Fibroblast of lung (primary cell): ENCODE results near the gene KCNK5. TPM values are rescaled to one million over a fixed set of nuclear protein-coding genes. Genes with fewer than 3 reads are reported as not detected.

ENCODE experiments used
- DNase-seq, 2 donors: peaks; one replicate each; pipeline versions ENCODE4 v3.0.0 to v3.0.0-alpha.2; 2010; ENCODE audit warnings: low read depth in 2 of 2
- H2AFZ ChIP-seq: 2 replicates; pipeline ENCODE4 v1.5.1; 2012; ENCODE audit warnings: low read length, control low read depth, inconsistent platforms
- H3K27ac ChIP-seq: 2 replicates; pipeline ENCODE4 v1.5.1; 2011; ENCODE audit warnings: low read length, control low read depth; ENCODE audit not compliant: insufficient read depth
- H3K27me3 ChIP-seq: 2 replicates; pipeline ENCODE4 v1.5.1; 2011; ENCODE audit warnings: mild to moderate bottlenecking, low read length; ENCODE audit not compliant: control insufficient read depth, insufficient read depth
- H3K36me3 ChIP-seq: 2 replicates; pipeline ENCODE4 v1.5.1; 2011; ENCODE audit warnings: low read length; ENCODE audit not compliant: control insufficient read depth, insufficient read depth
- H3K4me1 ChIP-seq: 2 replicates; pipeline ENCODE4 v1.5.1; 2011; ENCODE audit warnings: low read length; ENCODE audit not compliant: control insufficient read depth, insufficient read depth; ENCODE audit errors: extremely low read depth
- H3K4me2 ChIP-seq: 2 replicates; pipeline ENCODE4 v1.5.1; 2011; ENCODE audit warnings: low read length, control low read depth; ENCODE audit not compliant: insufficient read depth; ENCODE audit errors: extremely low read depth
- H3K4me3 ChIP-seq, 4 experiments: fragments of 200-600 bp in 1 of 4; sonication (generic) in 1 of 4; replicated peaks in 1 of 4; 2 replicates each; pipeline ENCODE4 v1.5.1; 2011 to 2016; ENCODE audit warnings: low read length in 4 of 4, low read depth in 3 of 4, mild to moderate bottlenecking in 3 of 4, control low read depth in 2 of 4, inconsistent platforms in 1 of 4, mixed read lengths in 1 of 4; ENCODE audit not compliant: insufficient read depth in 1 of 4; ENCODE audit errors: control extremely low read depth in 1 of 4
- H3K79me2 ChIP-seq: 2 replicates; pipeline ENCODE4 v1.5.1; 2012; ENCODE audit warnings: mild to moderate bottlenecking, low read length, inconsistent platforms; ENCODE audit not compliant: control insufficient read depth, insufficient read depth
- H3K9ac ChIP-seq: 2 replicates; pipeline ENCODE4 v1.5.1; 2011; ENCODE audit warnings: mild to moderate bottlenecking, low read length, control low read depth; ENCODE audit not compliant: insufficient read depth
- H3K9me3 ChIP-seq: 2 replicates; pipeline ENCODE4 v1.5.1; 2012; ENCODE audit warnings: low read depth, low read length; ENCODE audit not compliant: control insufficient read depth, insufficient read depth
- H4K20me1 ChIP-seq: 2 replicates; pipeline ENCODE4 v1.5.1; 2011; ENCODE audit warnings: low read length; ENCODE audit not compliant: control insufficient read depth, insufficient read depth; ENCODE audit errors: extremely low read depth
- CTCF ChIP-seq, 2 donors: IDR thresholded peaks in 1 of 2; conservative IDR thresholded peaks in 1 of 2; 1 replicate in 1 of 2; 2 replicates in 1 of 2; pipeline ENCODE4 v1.5.1; 2011 to 2012; ENCODE audit warnings: low read length in 2 of 2, control low read depth in 1 of 2, inconsistent platforms in 1 of 2, low read depth in 1 of 2, mild to moderate bottlenecking in 1 of 2
- EZH2 ChIP-seq: IDR thresholded peaks from 2 replicates; pipeline ENCODE4 v1.5.1; 2012; ENCODE audit warnings: low read length, control low read depth, mild to moderate bottlenecking; ENCODE audit errors: missing control alignments
- polyA plus RNA-seq, 2 donors: library from polyadenylated mRNA; depleted of rRNA in 1 of 2; stranded (reverse) in 1 of 2; unstranded in 1 of 2; fragments of >200 nt; gene quantifications; 2 replicates each; pipeline ENCODE4 v1.2.1, GENCODE V29; 2011 to 2012; ENCODE audit warnings: missing spikeins in 1 of 2
- total RNA-seq: library from RNA; depleted of rRNA; stranded (reverse); fragments of >200 nt; gene quantifications from 2 replicates; pipeline ENCODE4 v1.2.1, GENCODE V29; 2014

Gene KCNK5
- total and polyA plus RNA-seq, 2 donors (not counting 1 experiment from before 2014, with no cell fraction given) = under 0.01 to 0.02 TPM

DNA sequence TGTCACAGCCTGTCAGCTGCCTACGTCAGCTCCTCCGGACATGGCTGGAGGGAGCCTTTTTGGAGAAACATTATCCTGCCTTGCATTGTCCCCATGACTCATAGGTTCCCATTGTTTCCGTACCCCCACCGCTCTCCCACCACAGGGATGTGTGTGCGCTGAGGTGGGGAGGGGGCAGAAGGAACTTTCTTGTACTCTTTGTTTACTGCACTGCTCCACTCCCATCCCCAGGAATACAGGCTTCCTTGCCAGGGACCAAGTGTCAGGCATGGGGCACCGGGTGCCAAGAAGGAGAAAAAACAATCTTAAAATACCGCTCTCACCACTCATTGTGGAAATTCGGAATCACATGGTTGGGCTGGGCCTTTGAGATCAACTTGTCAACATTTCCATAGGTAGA is 51.0 kb downstream of the KCNK5 start:
- Histone ChIP-seq H2AFZ (no peak overlapping the region), H3K4me3 (no peak overlapping the region), H3K79me2 (no peaks in the 10 kb centered on the region), H3K4me2 (no peak overlapping the region), H4K20me1 (no peaks in the 10 kb centered on the region), H3K9ac (no peak overlapping the region), H3K36me3 (no peaks in the 10 kb centered on the region), H3K27me3 (no peaks in the 10 kb centered on the region), H3K9me3 (no peaks in the 10 kb centered on the region), H3K4me1 (no peaks in the 10 kb centered on the region), H3K27ac (no peak overlapping the region)
- DNase-seq = no peak
- no peak for TF ChIP-seq CTCF (conservative IDR thresholded peaks at IDR 0.05 in 1 of 2, IDR thresholded peaks at IDR 0.05 in 1 of 2; ENCODE audit: low read depth in 1 of 2, low read length in 2 of 2)
- no peak for TF ChIP-seq EZH2

DNA sequence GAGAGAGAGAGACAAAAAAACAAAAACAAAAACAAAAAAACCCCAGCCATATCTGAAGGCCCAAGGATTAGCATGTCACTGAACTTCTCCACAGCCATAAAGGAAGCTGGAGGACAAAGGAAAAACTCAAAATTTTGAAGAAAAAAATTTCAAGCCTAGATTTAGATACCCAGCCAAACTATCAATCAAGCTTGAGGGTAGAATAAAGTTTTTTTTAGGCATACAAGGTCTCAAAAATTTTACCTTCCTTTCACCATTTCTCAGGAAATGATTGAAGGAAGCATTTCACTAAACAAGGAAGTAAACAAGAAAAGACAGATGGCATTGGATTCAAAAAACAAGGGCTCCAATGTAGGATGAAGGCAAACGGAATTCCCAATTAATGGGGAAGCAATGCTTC is 52.1 kb downstream of the KCNK5 start:
- no peaks in the 10 kb centered on the region for H3K9me3 ChIP-seq
- H3K4me3 ChIP-seq = no peak overlapping the region
- no peaks in the 10 kb centered on the region for H4K20me1 ChIP-seq
- no peak for TF ChIP-seq EZH2
- no peak for TF ChIP-seq CTCF (conservative IDR thresholded peaks at IDR 0.05 in 1 of 2, IDR thresholded peaks at IDR 0.05 in 1 of 2; ENCODE audit: low read depth in 1 of 2, low read length in 2 of 2)
- H3K4me1 ChIP-seq = no peaks in the 10 kb centered on the region
- H3K9ac ChIP-seq = no peak overlapping the region
- no peak for DNase-seq
- H3K79me2 ChIP-seq = no peaks in the 10 kb centered on the region
- no peak overlapping the region for H2AFZ ChIP-seq
- no peak overlapping the region for H3K4me2 ChIP-seq
- H3K27ac ChIP-seq = no peak overlapping the region
- H3K36me3 ChIP-seq = no peaks in the 10 kb centered on the region
- H3K27me3 ChIP-seq = no peaks in the 10 kb centered on the region

GRCh38 chr6:39173270-39173669 is 56.0 kb downstream of the KCNK5 start:
- H3K9me3 ChIP-seq = no peaks in the 10 kb centered on the region
- TF ChIP-seq EZH2 (no peak), CTCF (conservative IDR thresholded peaks at IDR 0.05 in 1 of 2, IDR thresholded peaks at IDR 0.05 in 1 of 2; ENCODE audit: low read depth in 1 of 2, low read length in 2 of 2) (no peak)
- no peaks in the 10 kb centered on the region for H3K79me2 ChIP-seq
- H3K27ac ChIP-seq = no peak overlapping the region
- DNase-seq = no peak
- no peak overlapping the region for H3K4me2 ChIP-seq
- H2AFZ ChIP-seq = no peak overlapping the region
- H3K27me3 ChIP-seq = no peaks in the 10 kb centered on the region
- no peaks in the 10 kb centered on the region for H3K4me1 ChIP-seq
- no peak overlapping the region for H3K4me3 ChIP-seq
- H3K9ac ChIP-seq = no peak overlapping the region
- H3K36me3 ChIP-seq = no peaks in the 10 kb centered on the region
- H4K20me1 ChIP-seq = no peaks in the 10 kb centered on the region
